SKM-1 treated with dmso at 0.1 percent for 144 hours (cell line): ENCODE measurements around the gene ARID1B.

Source experiments
- DNase-seq: peaks from one replicate; lab custom pipeline; 2025; ENCODE audit not compliant: unreplicated experiment; lab: John Stamatoyannopoulos, UW

ARID1B gene

GRCh38 chr6:157218371-157219198, 441.4 kb downstream of the ARID1B start:
- no peak for DNase-seq

- DNase-seq, result no peak
Measured at GRCh38 chr6:157219201-157220200, 442.3 kb downstream of the ARID1B start.

DNA sequence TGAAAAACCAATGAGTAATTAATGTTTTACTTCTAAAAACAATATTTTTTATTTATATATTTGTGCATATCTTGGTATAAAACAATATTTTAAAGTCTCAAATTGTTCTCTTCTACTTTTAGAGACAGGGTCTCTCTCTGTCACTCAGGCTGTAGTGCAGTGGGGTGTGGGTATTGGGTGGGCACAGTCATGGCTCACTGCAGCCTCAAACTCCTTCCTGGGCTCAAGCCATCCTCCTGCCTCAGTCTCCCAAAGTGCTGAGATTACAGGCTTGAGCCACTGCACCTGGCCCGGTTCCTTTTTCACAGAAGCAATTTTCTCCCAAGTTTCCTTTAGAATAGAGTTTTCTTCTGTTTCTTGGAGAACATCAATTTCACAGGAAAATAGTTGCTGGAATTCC, 443.3 kb downstream of the ARID1B start:
- DNase-seq, result no peak

GRCh38 chr6:157221049-157221816, 444.1 kb downstream of the ARID1B start:
- peak; percentile 76 for DNase-seq

DNA sequence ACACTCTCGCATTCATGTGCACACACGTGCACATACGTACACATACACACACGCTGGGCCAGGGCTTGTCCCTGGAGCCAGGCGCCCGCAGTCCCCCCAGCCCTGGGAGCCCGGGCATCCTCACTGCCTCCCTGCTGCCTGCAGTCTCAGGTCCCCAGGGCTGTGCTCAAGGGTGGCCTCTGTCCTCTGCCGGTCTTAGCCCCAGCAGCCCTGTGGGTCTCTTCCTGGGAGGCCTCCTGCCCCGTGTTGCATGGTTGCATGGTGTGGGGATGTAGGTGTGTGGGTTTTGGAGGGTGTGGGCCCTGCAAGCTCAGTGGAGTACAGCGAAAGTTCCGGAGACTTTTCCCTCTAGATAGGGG, 444.6 kb downstream of the ARID1B start:
- no peak for DNase-seq

- no peak for DNase-seq
Measured at GRCh38 chr6:157222201-157222981, 445.2 kb downstream of the ARID1B start.

- peak; percentile 52 for DNase-seq
Measured at GRCh38 chr6:157223021-157223430, 445.8 kb downstream of the ARID1B start.

DNA sequence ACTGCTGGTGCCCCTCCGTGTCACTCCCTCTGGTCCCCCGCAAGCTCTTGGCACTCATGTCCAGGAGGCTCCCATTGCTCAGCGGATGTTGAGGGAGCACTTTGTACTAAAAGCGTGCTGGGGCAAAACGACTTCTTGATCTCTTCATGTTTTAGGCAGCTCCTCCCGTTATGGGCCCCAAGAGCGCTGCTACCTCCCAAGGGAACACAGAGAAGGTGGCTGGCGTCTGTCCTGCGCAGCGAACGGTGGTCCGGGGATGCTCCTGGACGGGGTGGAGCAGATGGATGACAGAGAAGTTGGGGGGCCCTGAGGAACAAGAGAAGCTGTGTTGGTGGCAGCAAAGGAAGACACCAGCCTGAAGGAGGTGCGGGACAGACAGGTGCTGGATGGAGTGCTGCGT, 446.3 kb downstream of the ARID1B start:
- DNase-seq, result no peak

- no peak for DNase-seq
Measured at GRCh38 chr6:157224178-157224950, 447.2 kb downstream of the ARID1B start.

- no peak for DNase-seq
Measured at GRCh38 chr6:157224951-157225574, 447.9 kb downstream of the ARID1B start.

DNA sequence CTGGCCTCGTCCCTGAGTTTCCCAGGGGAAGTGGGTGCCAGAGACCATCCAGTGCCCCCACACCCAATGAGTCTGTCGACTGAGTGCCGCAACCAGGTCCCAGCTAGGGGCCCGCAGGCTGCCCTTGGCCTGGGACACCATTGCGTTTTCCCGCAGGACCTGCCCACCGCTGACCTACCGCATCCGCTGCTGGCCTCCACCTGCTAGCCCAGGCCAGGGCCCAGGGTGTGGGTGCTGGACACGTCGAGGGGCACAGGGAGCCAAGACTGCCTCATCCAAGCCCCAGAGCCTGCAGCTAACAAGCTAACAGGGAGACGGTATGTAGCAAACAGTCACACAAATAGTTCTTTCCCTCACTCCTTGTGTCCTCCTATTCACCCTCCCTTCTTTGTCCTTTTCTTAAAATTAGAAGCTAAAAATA, 448.4 kb downstream of the ARID1B start:
- no peak for DNase-seq

DNA sequence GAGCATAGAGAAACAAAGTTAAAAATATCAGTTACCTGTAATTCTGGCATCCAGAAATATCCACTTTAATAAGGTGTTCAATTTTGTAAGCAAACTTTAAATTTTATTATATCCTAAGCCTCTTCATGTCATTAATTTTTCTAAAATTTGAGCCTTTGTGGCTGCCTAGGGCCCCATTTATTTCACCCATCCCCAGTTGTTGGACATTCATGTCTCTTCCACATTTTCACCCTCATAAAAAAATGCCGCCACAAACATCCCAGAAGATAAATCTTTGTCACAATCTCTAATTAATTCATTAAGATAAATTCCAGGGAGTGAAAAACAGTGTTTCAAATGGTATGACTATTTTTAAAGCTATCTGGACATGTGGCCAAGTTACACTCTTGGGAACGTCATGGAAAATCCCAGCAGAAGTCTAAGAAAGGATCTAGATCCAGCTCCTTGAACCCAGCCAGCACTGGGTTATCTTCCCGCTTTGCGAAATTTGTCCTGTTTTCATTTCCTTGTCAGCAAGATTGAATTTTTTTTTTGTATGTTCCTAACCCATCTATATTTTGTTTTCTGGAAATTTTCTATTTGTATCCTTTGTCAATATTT, 448.9 kb downstream of the ARID1B start:
- DNase-seq, result no peak

DNA sequence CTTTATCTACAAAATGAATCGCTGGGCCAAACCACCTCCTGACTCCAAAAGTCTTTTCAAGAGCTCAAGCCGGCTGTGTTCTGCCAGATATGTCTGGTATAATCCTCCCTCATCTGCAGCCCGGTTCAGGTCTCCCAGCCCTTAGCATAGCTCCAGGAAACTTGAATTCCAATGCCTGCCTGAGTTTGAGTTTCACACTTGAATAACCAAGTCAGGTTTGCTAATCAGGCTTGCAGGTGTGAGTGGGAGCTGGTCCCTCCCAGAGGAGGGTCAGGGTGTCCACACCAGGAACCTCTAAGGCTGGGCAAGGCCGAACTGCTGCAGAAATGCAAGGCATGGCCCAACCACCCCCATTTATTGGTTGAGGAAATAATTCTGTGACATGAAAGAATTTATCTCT, 449.6 kb downstream of the ARID1B start:
- DNase-seq, result no peak

GRCh38 chr6:157227202-157228166, 450.3 kb downstream of the ARID1B start:
- DNase-seq, result no peak

DNA sequence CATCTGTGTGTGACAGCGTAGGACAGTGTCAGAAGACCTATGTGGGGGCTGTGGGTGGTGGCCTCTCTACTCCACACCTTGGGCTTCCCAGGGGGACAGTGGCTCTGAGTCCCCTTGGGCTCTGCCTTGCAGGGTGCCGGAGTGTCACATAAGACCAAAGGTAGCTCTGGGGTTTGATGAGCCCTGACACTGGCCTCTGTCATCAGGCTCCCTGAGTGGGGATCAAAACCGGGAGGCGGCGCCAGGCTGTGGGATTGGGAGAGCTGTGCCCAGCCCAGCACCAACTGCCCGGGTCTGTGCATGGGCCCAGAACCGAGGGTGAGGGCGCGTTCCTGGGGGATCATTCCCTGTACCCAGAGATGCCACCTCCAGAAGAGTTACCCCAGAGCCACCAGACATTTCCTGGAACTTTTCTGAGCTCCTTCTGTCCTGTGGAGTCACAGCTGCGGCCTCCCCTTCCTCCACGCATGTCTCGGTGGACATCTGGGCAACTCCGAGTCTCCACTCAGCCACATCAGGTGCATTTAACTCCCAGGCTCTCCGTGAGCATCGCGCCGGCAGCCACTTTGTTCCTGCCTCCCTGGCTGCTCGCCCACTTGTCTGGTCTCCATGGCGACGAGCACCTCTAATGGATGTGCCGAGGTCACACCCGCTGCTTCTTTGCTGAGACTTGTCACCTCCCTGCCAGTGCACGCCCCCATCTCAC, 451.4 kb downstream of the ARID1B start:
- DNase-seq, result no peak

GRCh38 chr6:157229132-157229618, 452.0 kb downstream of the ARID1B start:
- DNase-seq, result no peak

GRCh38 chr6:157229713-157230112, 452.5 kb downstream of the ARID1B start:
- no peak for DNase-seq
